Caco-2 (cell line): Measurements from ENCODE around the gene PODXL2. TPM values are rescaled to one million over a fixed set of nuclear protein-coding genes. Genes with fewer than 3 reads are reported as not detected.

ENCODE experiments used
- BruUV-seq: library from RNA; stranded (reverse); fragments of 400-500 nt; replicated peaks from 2 replicates; lab custom pipeline; 2021; lab: Mats Ljungman, UMichigan
- CTCF ChIA-PET: fragments of 300-600 bp; sonication (Branson Sonifier 250); formaldehyde crosslinking; loops from one replicate; lab custom pipeline; 2022; ENCODE audit warnings: antibody characterized with exemption; lab: Charles Lee
- POLR2A ChIA-PET: fragments of 300-600 bp; sonication (Branson Sonifier 250); formaldehyde crosslinking; loops from one replicate; lab custom pipeline; 2022; ENCODE audit warnings: antibody characterized with exemption; lab: Charles Lee
- DNase-seq, 2 experiments: peaks; one replicate each; pipeline versions ENCODE4 v3.0.0 to v3.0.0-alpha.2; 2020 to 2022
- H3K27me3 ChIP-seq: replicated peaks from 2 replicates; pipeline ENCODE4 v1.6.0; 2011; ENCODE audit warnings: low read length; ENCODE audit not compliant: control insufficient read depth, insufficient read depth
- H3K36me3 ChIP-seq: 2 replicates; pipeline ENCODE4 v1.5.1; 2011; ENCODE audit warnings: low read length; ENCODE audit not compliant: control insufficient read depth, insufficient read depth
- H3K4me1 ChIP-seq: fragments of 250-450 bp; sonication (Bioruptor Pico); 2 replicates; pipeline ENCODE4 v1.5.1; 2020; ENCODE audit warnings: mild to moderate bottlenecking
- H3K4me3 ChIP-seq: 2 replicates; pipeline ENCODE4 v1.5.1; 2011; ENCODE audit warnings: low read depth, mild to moderate bottlenecking, control low read depth, low read length
- H3K9me3 ChIP-seq: fragments of 250-450 bp; sonication (Bioruptor Pico); 2 replicates; pipeline ENCODE4 v1.5.1; 2020; ENCODE audit warnings: mild to moderate bottlenecking, moderate library complexity
- H3K27ac Mint-ChIP-seq: one replicate; pipeline ENCODE4 v1.8.0; 2022; ENCODE audit warnings: mixed read lengths; ENCODE audit not compliant: unreplicated experiment
- H3K27me3 Mint-ChIP-seq: one replicate; pipeline ENCODE4 v1.8.0; 2022; ENCODE audit warnings: mixed read lengths; ENCODE audit not compliant: insufficient read depth, unreplicated experiment
- H3K36me3 Mint-ChIP-seq: one replicate; pipeline ENCODE4 v1.8.0; 2022; ENCODE audit warnings: mild to moderate bottlenecking, mixed read lengths; ENCODE audit not compliant: insufficient read depth, unreplicated experiment
- H3K4me1 Mint-ChIP-seq: one replicate; pipeline ENCODE4 v1.8.0; 2022; ENCODE audit warnings: low read depth, mixed read lengths; ENCODE audit not compliant: unreplicated experiment
- H3K4me3 Mint-ChIP-seq: one replicate; pipeline ENCODE4 v1.8.0; 2022; ENCODE audit warnings: mild to moderate bottlenecking, moderate library complexity, mixed read lengths; ENCODE audit not compliant: unreplicated experiment
- H3K9me3 Mint-ChIP-seq: one replicate; pipeline ENCODE4 v1.8.0; 2022; ENCODE audit warnings: mixed read lengths; ENCODE audit not compliant: unreplicated experiment
- intact Hi-C: fragments of 100-400 bp; cut with micrococcal nuclease; formaldehyde crosslinking; loops from one replicate; pipeline ENCODE4 v1.10.0; 2022; ENCODE audit not compliant: unreplicated experiment
- total RNA-seq: library from RNA; stranded (reverse); gene quantifications from 2 replicates; pipeline ENCODE4 v1.2.3, GENCODE V29; 2022
- TF ChIP-seq, protein P1 (sequence below), 2 experiments: fragments of 200-600 bp in 1 of 2; IDR thresholded peaks; 1 replicate in 1 of 2; 2 replicates in 1 of 2; pipeline versions ENCODE4 v1.5.1 to v1.8.0; 2011 to 2022; ENCODE audit warnings: antibody characterized with exemption in 1 of 2, control low read depth in 1 of 2, inconsistent platforms in 1 of 2, low read depth in 1 of 2, low read length in 1 of 2, mild to moderate bottlenecking in 1 of 2, moderate library complexity in 1 of 2; ENCODE audit not compliant: insufficient read depth in 1 of 2, severe bottlenecking in 1 of 2, unreplicated experiment in 1 of 2

PODXL2 gene
- total RNA-seq, 1 experiment from 2014 or later: 39.1 TPM

GRCh38 chr3:127588806-127589577, 40.0 kb upstream of the PODXL2 start:
- Histone ChIP-seq H3K4me1 (peaks cover 33% of the 10 kb centered on the region), H3K36me3 (peaks cover 1% of the 10 kb centered on the region; the same call in 1 of the 2 replicates), H3K27me3 (no peaks in the 10 kb centered on the region), H3K4me3 (peak overlapping the region; percentile 88), H3K9me3 (no peaks in the 10 kb centered on the region)
- TF ChIP-seq, protein P1, sequence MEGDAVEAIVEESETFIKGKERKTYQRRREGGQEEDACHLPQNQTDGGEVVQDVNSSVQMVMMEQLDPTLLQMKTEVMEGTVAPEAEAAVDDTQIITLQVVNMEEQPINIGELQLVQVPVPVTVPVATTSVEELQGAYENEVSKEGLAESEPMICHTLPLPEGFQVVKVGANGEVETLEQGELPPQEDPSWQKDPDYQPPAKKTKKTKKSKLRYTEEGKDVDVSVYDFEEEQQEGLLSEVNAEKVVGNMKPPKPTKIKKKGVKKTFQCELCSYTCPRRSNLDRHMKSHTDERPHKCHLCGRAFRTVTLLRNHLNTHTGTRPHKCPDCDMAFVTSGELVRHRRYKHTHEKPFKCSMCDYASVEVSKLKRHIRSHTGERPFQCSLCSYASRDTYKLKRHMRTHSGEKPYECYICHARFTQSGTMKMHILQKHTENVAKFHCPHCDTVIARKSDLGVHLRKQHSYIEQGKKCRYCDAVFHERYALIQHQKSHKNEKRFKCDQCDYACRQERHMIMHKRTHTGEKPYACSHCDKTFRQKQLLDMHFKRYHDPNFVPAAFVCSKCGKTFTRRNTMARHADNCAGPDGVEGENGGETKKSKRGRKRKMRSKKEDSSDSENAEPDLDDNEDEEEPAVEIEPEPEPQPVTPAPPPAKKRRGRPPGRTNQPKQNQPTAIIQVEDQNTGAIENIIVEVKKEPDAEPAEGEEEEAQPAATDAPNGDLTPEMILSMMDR (IDR thresholded peaks at IDR 0.05; ENCODE audit: insufficient read depth in 1 of 2, low read depth in 1 of 2, low read length in 1 of 2, severe bottlenecking in 1 of 2, unreplicated experiment in 1 of 2): no peak
- CTCF ChIA-PET: interaction anchor here (2.3 kb wide), 1 partner anchor 14 kb away, joined by 22 read pairs; no protein-coding TSS in a partner anchor
- peaks cover 11% of the 10 kb centered on the region for H3K36me3 Mint-ChIP-seq
- intact Hi-C loops: loop anchor here (1.0 kb wide), 1 partner anchor 14 kb away; no protein-coding TSS in a partner anchor
- H3K4me1 Mint-ChIP-seq: peaks cover 27% of the 10 kb centered on the region
- peak overlapping the region; percentile 87 for H3K4me3 Mint-ChIP-seq
- POLR2A ChIA-PET: interaction anchor here (0.5 to 1.7 kb wide), 2 partner anchors 9 to 119 kb away, joined by 3 to 6 read pairs; partner anchors contain the start of gene MCM2
- H3K27ac Mint-ChIP-seq: peak overlapping the region; percentile 48
- no TSS peak for BruUV-seq
- no peaks in the 10 kb centered on the region for H3K27me3 Mint-ChIP-seq
- H3K9me3 Mint-ChIP-seq: no peaks in the 10 kb centered on the region
- DNase-seq: peak; percentile 42 to 51

DNA sequence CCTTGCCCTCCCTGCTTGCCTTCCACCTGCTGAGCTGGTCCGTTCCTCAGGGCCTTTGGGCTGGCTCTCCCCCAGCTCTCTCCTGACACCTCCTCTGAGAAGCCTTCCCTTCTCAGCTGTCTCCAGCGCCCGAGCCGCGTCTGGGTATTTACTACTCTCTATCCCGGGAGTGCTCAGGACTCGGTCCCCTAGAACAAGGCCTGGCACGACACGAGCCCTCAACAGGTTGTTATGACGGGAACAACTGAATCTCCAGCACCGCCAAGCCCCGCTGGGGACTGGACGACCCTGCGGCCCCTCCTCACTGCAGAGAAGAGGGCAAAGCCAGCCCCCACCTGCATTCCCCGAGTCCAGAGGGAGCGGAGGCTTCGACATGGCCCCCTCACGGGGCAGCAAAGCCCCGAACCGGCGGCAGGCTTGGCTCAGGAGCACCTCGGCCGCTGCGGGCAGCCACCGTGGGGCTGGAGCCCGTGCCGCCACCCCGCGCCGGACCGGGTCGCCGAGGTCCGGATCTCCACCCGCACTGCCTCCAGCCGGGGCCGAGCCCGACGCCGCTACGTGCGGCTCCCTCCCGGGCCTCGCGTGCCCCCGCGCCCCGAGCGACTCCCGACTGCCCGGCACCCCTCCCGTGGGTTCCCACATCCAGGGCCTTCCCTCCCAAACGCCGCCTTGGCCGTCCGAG, 39.2 kb upstream of the PODXL2 start:
- POLR2A ChIA-PET: interaction anchor here (1.7 kb wide), 1 partner anchor 9 kb away, joined by 6 read pairs; the partner anchor contains the start of gene MCM2
- DNase-seq: no peak
- Histone ChIP-seq H3K27me3 (no peaks in the 10 kb centered on the region), H3K36me3 (peaks cover 1% of the 10 kb centered on the region; the same call in 1 of the 2 replicates), H3K9me3 (no peaks in the 10 kb centered on the region), H3K4me1 (peaks cover 30% of the 10 kb centered on the region), H3K4me3 (peak overlapping the region; percentile 88)
- Mint-ChIP-seq H3K4me3 (peak overlapping the region; percentile 87), H3K4me1 (peaks cover 27% of the 10 kb centered on the region), H3K9me3 (no peaks in the 10 kb centered on the region), H3K27ac (peak overlapping the region; percentile 48), H3K27me3 (no peaks in the 10 kb centered on the region), H3K36me3 (peaks cover 11% of the 10 kb centered on the region)
- intact Hi-C loops: loop anchor here (1.0 to 10.0 kb wide), 4 partner anchors 14 to 383 kb away; partner anchors contain the start of genes ABTB1 and PODXL2
- CTCF ChIA-PET: interaction anchor here (1.6 to 2.3 kb wide), 2 partner anchors 14 to 15 kb away, joined by 12 to 22 read pairs; no protein-coding TSS in a partner anchor
- no TSS peak for BruUV-seq
- TF ChIP-seq, protein P1 (IDR thresholded peaks at IDR 0.05; ENCODE audit: insufficient read depth in 1 of 2, low read depth in 1 of 2, low read length in 1 of 2, severe bottlenecking in 1 of 2, unreplicated experiment in 1 of 2): no peak

DNA sequence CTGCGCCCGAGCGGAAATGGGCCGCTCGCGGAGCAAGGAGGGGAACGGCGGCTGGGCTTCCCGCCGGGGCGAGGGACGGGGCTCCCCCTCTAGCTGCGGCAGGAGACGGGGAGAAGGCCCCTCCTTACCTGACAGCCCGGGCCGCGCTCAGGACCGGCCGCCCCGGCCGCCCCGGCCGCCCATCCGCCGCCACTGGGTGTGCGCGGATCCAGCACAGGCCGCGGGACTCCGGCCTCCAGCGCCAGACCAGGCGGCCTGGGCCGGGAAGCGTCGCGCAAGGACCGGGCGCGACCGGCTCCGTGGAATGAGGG, 38.7 kb upstream of the PODXL2 start:
- peaks cover 27% of the 10 kb centered on the region for H3K4me1 Mint-ChIP-seq
- peak overlapping the region; percentile 87 for H3K4me3 Mint-ChIP-seq
- peak overlapping the region; percentile 90 for H3K27ac Mint-ChIP-seq
- ChIA-PET POLR2A (no interaction called here), CTCF (interaction anchor here (0.6 to 1.6 kb wide), 3 partner anchors 15 to 104 kb away, joined by 3 to 12 read pairs (median 5); partner anchors contain the start of gene PODXL2)
- H3K27me3 Mint-ChIP-seq: no peaks in the 10 kb centered on the region
- no peaks in the 10 kb centered on the region for H3K9me3 ChIP-seq
- no peaks in the 10 kb centered on the region for H3K27me3 ChIP-seq
- intact Hi-C loops: loop anchor here (2.0 to 10.0 kb wide), 3 partner anchors 39 to 382 kb away; partner anchors contain the start of genes ABTB1 and PODXL2
- H3K9me3 Mint-ChIP-seq: no peaks in the 10 kb centered on the region
- H3K36me3 ChIP-seq: peaks cover 1% of the 10 kb centered on the region; the same call in 1 of the 2 replicates
- no TSS peak for BruUV-seq
- TF ChIP-seq, protein P1 (IDR thresholded peaks at IDR 0.05; ENCODE audit: insufficient read depth in 1 of 2, low read depth in 1 of 2, low read length in 1 of 2, severe bottlenecking in 1 of 2, unreplicated experiment in 1 of 2): no peak
- DNase-seq: no peak
- peaks cover 25% of the 10 kb centered on the region for H3K4me1 ChIP-seq
- H3K4me3 ChIP-seq: peak overlapping the region; percentile 88
- peaks cover 11% of the 10 kb centered on the region for H3K36me3 Mint-ChIP-seq
